Stomach (tissue), 9 donors: ENCODE measurements around the gene ATP5F1E. TPM values are rescaled to one million over a fixed set of nuclear protein-coding genes. Genes with fewer than 3 reads are reported as not detected.

Experiments used
- DNase-seq, 2 donors: peaks; one replicate each; pipeline versions ENCODE4 v3.0.0 to v3.0.0-alpha.2; 2013 to 2019
- H3K27ac ChIP-seq, 5 donors: fragments of 200-600 bp in 4 of 5; sonication (generic) in 4 of 5; one replicate each; pipeline ENCODE4 v1.5.1; 2013 to 2019; ENCODE audit warnings: mild to moderate bottlenecking in 1 of 5, moderate library complexity in 1 of 5
- H3K27me3 ChIP-seq, 3 donors: fragments of 200-600 bp; sonication (generic); one replicate each; pipeline ENCODE4 v1.5.1; 2017 to 2019; ENCODE audit warnings: mixed run types in 1 of 3
- H3K36me3 ChIP-seq, 4 donors: fragments of 200-600 bp; sonication (generic); 1 replicate in 3 of 4; 2 replicates in 1 of 4; pipeline ENCODE4 v1.5.1; 2016 to 2019
- H3K4me1 ChIP-seq, 4 donors: fragments of 200-600 bp; sonication (generic); one replicate each; pipeline ENCODE4 v1.5.1; 2016 to 2019
- H3K4me3 ChIP-seq, 4 donors: fragments of 200-600 bp; sonication (generic) in 3 of 4; one replicate each; pipeline ENCODE4 v1.5.1; 2016 to 2019; ENCODE audit warnings: mild to moderate bottlenecking in 1 of 4
- H3K9me3 ChIP-seq, 4 donors: fragments of 200-600 bp; sonication (generic); one replicate each; pipeline ENCODE4 v1.5.1; 2016 to 2019
- EP300 ChIP-seq: sonication (generic); formaldehyde crosslinking; IDR thresholded peaks from one replicate; pipeline ENCODE4 v1.6.1; 2017; ENCODE audit warnings: antibody characterized with exemption
- POLR2A ChIP-seq, 4 donors: fragments of 450-650 bp; IDR thresholded peaks; one replicate each; pipeline ENCODE4 v1.6.1; 2016; ENCODE audit warnings: antibody characterized with exemption in 4 of 4, control low read depth in 2 of 4, mild to moderate bottlenecking in 1 of 4, moderate library complexity in 1 of 4
- POLR2AphosphoS5 ChIP-seq, 3 donors: sonication (generic); formaldehyde crosslinking; IDR thresholded peaks; one replicate each; pipeline ENCODE4 v1.6.1; 2016; ENCODE audit warnings: antibody characterized with exemption in 3 of 3
- WGBS, 5 donors: extraction: QIAGEN DNeasy Blood & Tissue Kit in 3 of 5; methylation state at CpG; one replicate each; pipeline versions ENCODE4 v1.1.5 to v1.1.7; 2013 to 2018; 5-methylcytosine and 5-hydroxymethylcytosine counted together
- intact Hi-C: fragments of 100-400 bp; cut with DNase I; formaldehyde crosslinking; loops from one replicate; pipeline ENCODE4 v1.15.1; 2023; ENCODE audit warnings: low total_unique reads
- polyA plus RNA-seq, 3 donors: library from polyadenylated mRNA; stranded (reverse); fragments of 200-250 nt; gene quantifications; one replicate each; pipeline ENCODE4 v1.2.3, GENCODE V29; 2013
- total RNA-seq, 5 donors: library from RNA; depleted of rRNA; stranded (reverse); fragments of >200 nt; gene quantifications; one replicate each; pipeline versions ENCODE4 v1.1.0 to v1.2.3, GENCODE V29; 2014 to 2016
- TF ChIP-seq, protein P1 (sequence below), 7 experiments: fragments of 450-650 bp in 4 of 7; fragments of 200-600 bp in 3 of 7; sonication (generic) in 3 of 7; IDR thresholded peaks; one replicate each; pipeline ENCODE4 v1.5.1; 2016 to 2019; ENCODE audit warnings: antibody characterized with exemption in 7 of 7, control low read depth in 2 of 7, mild to moderate bottlenecking in 1 of 7
- donor health status: healthy with polysubstance abuse.
- donor health status: Bipolar disorder and iron deficiency.
- donor health status: healthy.

ATP5F1E gene
- total and polyA plus RNA-seq, 8 donors, result 20.4 to 101 (median 43.9) TPM

DNA sequence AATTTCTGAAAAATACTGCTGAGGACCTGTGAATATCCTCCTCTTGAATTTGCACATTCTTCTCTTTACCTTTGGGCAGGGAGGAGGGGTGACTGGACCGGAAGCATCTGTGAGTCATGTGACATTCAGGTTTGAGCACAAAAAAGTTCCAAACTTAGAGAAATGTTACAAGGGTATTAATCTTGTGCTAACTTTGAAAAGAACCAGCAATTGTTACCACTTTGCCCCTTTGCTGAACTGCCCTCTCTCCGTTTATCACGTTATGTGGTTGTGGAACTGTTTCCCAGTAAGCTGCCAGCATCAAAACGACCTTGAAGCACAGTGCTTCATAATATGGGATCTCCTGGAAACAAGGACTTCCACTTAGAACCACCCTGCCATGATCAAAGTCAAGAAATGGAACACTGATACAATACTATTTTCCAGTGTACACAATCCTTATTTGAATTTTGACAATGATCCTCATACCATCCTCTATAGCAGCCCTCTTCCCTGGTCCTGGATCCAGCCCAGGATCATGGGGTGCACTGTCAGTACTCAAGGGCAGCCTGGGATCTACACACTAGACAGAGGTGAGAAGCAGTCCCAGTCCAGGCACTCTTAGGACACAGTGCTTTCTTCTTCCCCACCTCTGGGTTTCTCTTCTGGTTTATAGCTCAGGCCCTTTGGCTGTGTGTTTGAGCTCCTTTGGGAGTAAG is 15.2 kb downstream of the ATP5F1E start:
- WGBS, 5 donors, result 30 to 44% (median 42%) methylated on average over 4 of the region's 4 CpGs
- Histone ChIP-seq H3K27ac (no peak overlapping the region), H3K9me3 (no peaks in the 10 kb centered on the region), H3K36me3 (peaks cover 0 to 5% (median 2%) of the 10 kb centered on the region in 4 donors), H3K4me3 (no peak overlapping the region), H3K27me3 (no peaks in the 10 kb centered on the region), H3K4me1 (peaks cover 0 to 11% (median 6%) of the 10 kb centered on the region in 4 donors)
- TF ChIP-seq, protein P1, sequence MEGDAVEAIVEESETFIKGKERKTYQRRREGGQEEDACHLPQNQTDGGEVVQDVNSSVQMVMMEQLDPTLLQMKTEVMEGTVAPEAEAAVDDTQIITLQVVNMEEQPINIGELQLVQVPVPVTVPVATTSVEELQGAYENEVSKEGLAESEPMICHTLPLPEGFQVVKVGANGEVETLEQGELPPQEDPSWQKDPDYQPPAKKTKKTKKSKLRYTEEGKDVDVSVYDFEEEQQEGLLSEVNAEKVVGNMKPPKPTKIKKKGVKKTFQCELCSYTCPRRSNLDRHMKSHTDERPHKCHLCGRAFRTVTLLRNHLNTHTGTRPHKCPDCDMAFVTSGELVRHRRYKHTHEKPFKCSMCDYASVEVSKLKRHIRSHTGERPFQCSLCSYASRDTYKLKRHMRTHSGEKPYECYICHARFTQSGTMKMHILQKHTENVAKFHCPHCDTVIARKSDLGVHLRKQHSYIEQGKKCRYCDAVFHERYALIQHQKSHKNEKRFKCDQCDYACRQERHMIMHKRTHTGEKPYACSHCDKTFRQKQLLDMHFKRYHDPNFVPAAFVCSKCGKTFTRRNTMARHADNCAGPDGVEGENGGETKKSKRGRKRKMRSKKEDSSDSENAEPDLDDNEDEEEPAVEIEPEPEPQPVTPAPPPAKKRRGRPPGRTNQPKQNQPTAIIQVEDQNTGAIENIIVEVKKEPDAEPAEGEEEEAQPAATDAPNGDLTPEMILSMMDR (IDR thresholded peaks at IDR 0.05), result no peak
- no peak for TF ChIP-seq POLR2AphosphoS5 (IDR thresholded peaks at IDR 0.05)
- no peak for DNase-seq
- intact Hi-C loops, result no loop called here

DNA sequence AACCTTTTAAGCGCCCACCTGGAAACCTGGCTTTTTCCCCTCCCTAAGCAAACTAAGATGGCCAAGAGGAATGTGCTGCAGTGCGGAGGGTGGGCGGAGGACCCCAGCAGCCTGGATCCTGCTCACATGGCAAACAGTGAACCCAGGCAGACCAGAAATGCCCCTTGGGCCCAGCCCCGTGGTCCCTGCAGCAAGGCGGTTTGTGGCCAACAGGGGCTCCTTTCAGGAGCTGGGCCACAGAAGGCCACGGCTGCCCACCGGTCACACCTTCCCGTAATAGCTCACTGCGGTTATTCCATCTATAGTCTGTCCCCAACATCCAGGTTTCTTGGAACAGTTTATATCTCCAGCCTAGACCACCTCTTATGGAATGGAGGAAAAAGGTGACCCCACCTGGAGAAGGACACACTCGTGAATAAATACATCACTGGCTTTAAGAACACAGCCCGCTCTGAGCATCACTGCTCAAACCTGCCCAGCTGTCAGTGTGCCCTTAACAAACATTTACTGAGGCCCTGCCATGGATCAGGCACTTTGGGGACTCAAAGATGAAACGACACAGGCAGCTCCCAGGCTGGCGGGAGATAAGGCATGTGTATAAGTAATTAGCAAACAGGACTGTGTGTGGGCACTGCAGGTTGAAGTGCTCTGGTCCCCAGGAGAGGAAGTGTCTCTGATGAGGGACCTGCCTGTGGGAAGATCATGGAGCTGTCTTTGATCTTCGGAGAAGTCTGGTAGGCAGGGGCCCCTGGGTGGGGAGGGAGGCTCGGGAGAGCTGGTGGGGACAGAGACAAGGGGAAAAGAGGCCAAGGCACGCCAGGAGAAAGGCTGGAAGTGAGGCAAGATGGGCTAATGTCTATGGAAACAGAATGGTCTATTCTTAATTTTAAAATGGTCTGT is 16.1 kb downstream of the ATP5F1E start:
- intact Hi-C loops, result no loop called here
- Histone ChIP-seq H3K4me3 (no peak overlapping the region), H3K36me3 (no peaks in the 10 kb centered on the region), H3K4me1 (peaks cover 0 to 17% (median 8%) of the 10 kb centered on the region in 4 donors), H3K27me3 (no peaks in the 10 kb centered on the region), H3K9me3 (no peaks in the 10 kb centered on the region), H3K27ac (no peak overlapping the region)
- WGBS, 5 donors, result 57 to 71% (median 65%) methylated on average over 14 to 16 of the region's 16 CpGs
- peak in 1 of 2 donors; percentile 67 for DNase-seq
- TF ChIP-seq POLR2A (IDR thresholded peaks at IDR 0.05) (no peak), POLR2AphosphoS5 (IDR thresholded peaks at IDR 0.05) (no peak), EP300 (no peak)
- TF ChIP-seq, protein P1 (IDR thresholded peaks at IDR 0.05), result no peak

DNA sequence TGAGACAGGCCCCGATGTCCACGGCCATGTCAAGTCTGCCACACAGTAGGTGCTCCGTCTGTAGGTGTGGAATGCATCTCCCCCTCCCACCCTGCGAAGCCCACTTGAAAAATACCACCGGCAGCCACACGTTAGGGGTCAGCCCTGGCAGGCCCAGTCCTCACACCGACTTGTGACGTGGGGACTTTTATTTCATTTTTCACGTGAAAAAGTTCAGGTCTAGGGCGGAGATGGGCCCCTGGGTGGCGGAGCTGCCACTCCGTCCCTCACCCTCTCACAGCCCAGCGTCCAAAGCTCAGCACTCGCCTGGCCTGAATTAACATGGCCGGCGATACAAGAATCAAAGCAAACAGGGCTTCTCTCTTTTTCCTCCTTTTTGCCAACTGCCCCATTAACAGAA is 16.7 kb downstream of the ATP5F1E start:
- Histone ChIP-seq H3K4me3 (no peak overlapping the region), H3K36me3 (no peaks in the 10 kb centered on the region), H3K27me3 (no peaks in the 10 kb centered on the region), H3K27ac (no peak overlapping the region), H3K9me3 (no peaks in the 10 kb centered on the region), H3K4me1 (peaks cover 0 to 23% (median 13%) of the 10 kb centered on the region in 4 donors)
- WGBS, 5 donors, result 81 to 87% (median 82%) methylated on average over 16 of the region's 16 CpGs
- intact Hi-C loops, result no loop called here
- DNase-seq, result no peak
- TF ChIP-seq EP300, result no peak
- TF ChIP-seq POLR2A (IDR thresholded peaks at IDR 0.05), result no peak
- TF ChIP-seq, protein P1 (IDR thresholded peaks at IDR 0.05), result no peak
- TF ChIP-seq POLR2AphosphoS5 (IDR thresholded peaks at IDR 0.05), result no peak

DNA sequence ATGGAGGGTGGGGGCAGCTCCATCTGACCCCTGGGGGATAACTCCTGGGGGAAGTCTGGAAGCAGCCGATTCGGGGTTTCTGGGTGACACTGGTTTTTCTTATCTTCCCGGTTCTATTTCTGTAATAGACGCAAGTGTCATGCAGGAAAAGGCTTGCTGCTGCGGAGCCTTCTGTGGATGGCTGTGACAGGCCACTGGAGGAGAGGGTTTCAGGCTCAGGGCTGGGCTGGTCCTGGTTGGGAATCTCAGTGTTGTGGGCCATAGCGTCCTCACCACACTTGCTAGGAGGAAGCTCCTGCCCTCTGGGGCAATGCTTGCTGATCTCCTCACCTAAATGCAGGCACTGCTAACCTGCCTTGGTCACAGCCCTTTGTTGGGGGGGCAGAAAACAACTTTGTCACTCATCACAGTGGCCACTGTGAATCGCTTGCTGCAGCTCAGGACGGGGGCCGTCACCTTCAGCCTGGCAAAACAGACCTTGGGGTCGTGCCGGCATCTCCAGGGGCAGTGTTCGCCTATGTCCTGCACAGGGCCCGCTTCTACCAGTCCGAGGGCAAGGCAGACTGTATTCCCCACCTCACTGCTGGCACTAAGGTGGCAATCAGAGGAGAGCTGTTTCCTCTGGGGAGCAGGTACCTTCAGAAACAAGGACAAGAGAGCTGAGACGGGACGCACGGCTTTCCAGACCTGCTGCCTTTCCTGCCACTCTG is 17.3 kb downstream of the ATP5F1E start:
- DNase-seq, result no peak
- H3K27ac ChIP-seq, result no peak overlapping the region
- no peaks in the 10 kb centered on the region for H3K36me3 ChIP-seq
- H3K27me3 ChIP-seq, result no peaks in the 10 kb centered on the region
- H3K9me3 ChIP-seq, result no peaks in the 10 kb centered on the region
- WGBS, 5 donors, result 86 to 96% (median 90%) methylated on average over 11 to 17 of the region's 17 CpGs
- peaks cover 0 to 25% (median 18%) of the 10 kb centered on the region in 4 donors for H3K4me1 ChIP-seq
- intact Hi-C loops, result no loop called here
- TF ChIP-seq POLR2A (IDR thresholded peaks at IDR 0.05), result no peak
- TF ChIP-seq EP300, result no peak
- no peak for TF ChIP-seq POLR2AphosphoS5 (IDR thresholded peaks at IDR 0.05)
- TF ChIP-seq, protein P1 (IDR thresholded peaks at IDR 0.05), result no peak
- H3K4me3 ChIP-seq, result no peak overlapping the region
